HepG2 (cell line): ENCODE results near the gene NME8. TPM values are rescaled to one million over a fixed set of nuclear protein-coding genes. Genes with fewer than 3 reads are reported as not detected.

ENCODE experiments used
- ARNT2 ChIP-seq: sonication (generic); formaldehyde crosslinking; IDR thresholded peaks from 2 replicates; pipeline ENCODE4 v1.8.0; 2022; ENCODE audit warnings: mild to moderate bottlenecking, low read depth, missing genetic modification reagents, moderate library complexity
- CTCF ChIP-seq: sonication (generic); formaldehyde crosslinking; IDR thresholded peaks from 2 replicates; pipeline ENCODE4 v1.5.0; 2020; ENCODE audit warnings: mild to moderate bottlenecking, missing genetic modification reagents, moderate library complexity
- E2F5 ChIP-seq: sonication (generic); formaldehyde crosslinking; conservative IDR thresholded peaks from 2 replicates; pipeline ENCODE4 v1.4.0; 2020; ENCODE audit warnings: missing genetic modification reagents
- GZF1 ChIP-seq: sonication (generic); formaldehyde crosslinking; IDR thresholded peaks from 2 replicates; pipeline ENCODE4 v1.5.1; 2020; ENCODE audit warnings: mild to moderate bottlenecking, missing genetic modification reagents
- HDAC1 ChIP-seq: sonication (generic); formaldehyde crosslinking; IDR thresholded peaks from 2 replicates; pipeline ENCODE4 v1.5.1; 2020; ENCODE audit warnings: mild to moderate bottlenecking, missing genetic modification reagents
- ISX ChIP-seq: sonication (generic); formaldehyde crosslinking; conservative IDR thresholded peaks from 2 replicates; pipeline ENCODE4 v1.5.0; 2020; ENCODE audit warnings: missing genetic modification reagents
- MED8 ChIP-seq: sonication (generic); formaldehyde crosslinking; IDR thresholded peaks from 2 replicates; pipeline ENCODE4 v1.8.1; 2023; ENCODE audit warnings: mild to moderate bottlenecking, missing genetic modification reagents; ENCODE audit not compliant: insufficient replicate concordance
- MLX ChIP-seq: IDR thresholded peaks from 2 replicates; pipeline ENCODE4 v1.6.1; 2016
- PLSCR1 ChIP-seq: sonication (generic); formaldehyde crosslinking; IDR thresholded peaks from 2 replicates; pipeline ENCODE4 v1.5.0; 2020; ENCODE audit warnings: missing genetic modification reagents, mild to moderate bottlenecking, borderline replicate concordance
- RBFOX2 ChIP-seq: fragments of 200-400 bp; formaldehyde crosslinking; IDR thresholded peaks from 2 replicates; pipeline ENCODE4 v1.6.1; 2017; ENCODE audit warnings: low read depth, mild to moderate bottlenecking, low read length
- RORA ChIP-seq: sonication (generic); formaldehyde crosslinking; IDR thresholded peaks from 2 replicates; pipeline ENCODE4 v1.5.0; 2020; ENCODE audit warnings: mild to moderate bottlenecking, missing genetic modification reagents, moderate library complexity
- RXRA ChIP-seq: sonication (generic); formaldehyde crosslinking; IDR thresholded peaks from 2 replicates; pipeline ENCODE4 v1.5.1; 2020; ENCODE audit warnings: missing genetic modification reagents
- SCMH1 ChIP-seq: sonication (generic); formaldehyde crosslinking; IDR thresholded peaks from 2 replicates; pipeline ENCODE4 v1.9.0; 2021; ENCODE audit warnings: missing genetic modification reagents, mild to moderate bottlenecking, borderline replicate concordance
- ZFP1 ChIP-seq: IDR thresholded peaks from 2 replicates; pipeline ENCODE4 v1.6.1; 2016
- ZFP62 ChIP-seq: sonication (generic); formaldehyde crosslinking; IDR thresholded peaks from 2 replicates; pipeline ENCODE4 v1.4.0; 2020; ENCODE audit warnings: missing genetic modification reagents
- ZNF10 ChIP-seq: sonication (generic); formaldehyde crosslinking; IDR thresholded peaks from 2 replicates; pipeline ENCODE4 v1.4.0; 2020; ENCODE audit warnings: mild to moderate bottlenecking, low read depth, missing genetic modification reagents, borderline replicate concordance
- ZNF18 ChIP-seq: sonication (generic); formaldehyde crosslinking; IDR thresholded peaks from 2 replicates; pipeline ENCODE4 v1.8.0; 2022; ENCODE audit warnings: mild to moderate bottlenecking, missing genetic modification reagents; ENCODE audit not compliant: insufficient replicate concordance
- ZNF362 ChIP-seq: sonication (generic); formaldehyde crosslinking; IDR thresholded peaks from 2 replicates; pipeline ENCODE4 v1.4.0; 2020; ENCODE audit warnings: missing genetic modification reagents, mild to moderate bottlenecking, borderline replicate concordance
- ZNF557 ChIP-seq: sonication (generic); formaldehyde crosslinking; IDR thresholded peaks from 2 replicates; pipeline ENCODE4 v1.4.0; 2020; ENCODE audit warnings: missing genetic modification reagents
- ZNF558 ChIP-seq: sonication (generic); formaldehyde crosslinking; IDR thresholded peaks from 2 replicates; pipeline ENCODE4 v1.9.0; 2022; ENCODE audit warnings: mild to moderate bottlenecking, missing genetic modification reagents, borderline replicate concordance
- ZNF703 ChIP-seq: sonication (generic); formaldehyde crosslinking; IDR thresholded peaks from 2 replicates; pipeline ENCODE4 v1.5.1; 2020; ENCODE audit warnings: missing genetic modification reagents, mild to moderate bottlenecking, moderate library complexity, borderline replicate concordance
- ZSCAN22 ChIP-seq: sonication (generic); formaldehyde crosslinking; IDR thresholded peaks from 2 replicates; pipeline ENCODE4 v1.4.0; 2020; ENCODE audit warnings: mild to moderate bottlenecking, missing genetic modification reagents
- polyA plus RNA-seq, 8 experiments: library from polyadenylated mRNA; depleted of rRNA in 3 of 8; stranded (reverse) in 7 of 8; unstranded in 1 of 8; fragments of >200 nt; fragmentation: Illumina TruSeq in 4 of 8; extraction: Trizol in 4 of 8; gene quantifications; 2 replicates each; pipeline versions ENCODE4 v1.2.1 to v1.2.3, GENCODE V29; 2011 to 2016; ENCODE audit warnings: low read depth in 4 of 8, missing spikeins in 1 of 8, mixed read lengths in 1 of 8; ENCODE audit not compliant: insufficient read depth in 1 of 8
- total RNA-seq, 5 experiments: library from RNA; depleted of rRNA; stranded (reverse); fragments of >200 nt; fragmentation: Illumina TruSeq; extraction: Trizol; gene quantifications; 2 replicates each; pipeline ENCODE4 v1.2.3, GENCODE V29; 2016; ENCODE audit warnings: low read depth in 1 of 5

NME8 gene
- total and polyA plus RNA-seq, 2 of the 13 experiments (the other 11 are each of a cell fraction or from before 2014, with no cell fraction given): not detected

- no peak for TF ChIP-seq PLSCR1 (CRISPR knock-in tag)
- TF ChIP-seq ZNF558 (CRISPR knock-in tag): no peak
- TF ChIP-seq HDAC1: peak; percentile 39; the same call in 1 of the 2 replicates
- peak; percentile 27; the same call in 1 of the 2 replicates for TF ChIP-seq ZSCAN22 (CRISPR knock-in tag)
- TF ChIP-seq ISX (CRISPR knock-in tag): peak; percentile 89; the same call in 1 of the 2 replicates
- TF ChIP-seq ZNF703 (CRISPR knock-in tag): no peak; the same call in 1 of the 2 replicates
- TF ChIP-seq E2F5 (CRISPR knock-in tag): no peak
- TF ChIP-seq ARNT2 (CRISPR knock-in tag): no peak
- peak; percentile 13 for TF ChIP-seq MED8 (CRISPR knock-in tag)
- no peak for TF ChIP-seq SCMH1 (CRISPR knock-in tag)
- TF ChIP-seq CTCF: peak; percentile 61
- TF ChIP-seq MLX (CRISPR knock-in tag): no peak
- no peak for TF ChIP-seq GZF1 (CRISPR knock-in tag)
- TF ChIP-seq ZNF18: no peak
- TF ChIP-seq ZNF10 (CRISPR knock-in tag): no peak
- TF ChIP-seq ZFP62 (CRISPR knock-in tag): no peak
- 0 out of 2 replicates have a peak, but pooled peaks have one; percentile 27 for TF ChIP-seq RORA
- TF ChIP-seq ZNF557 (CRISPR knock-in tag): no peak
- no peak for TF ChIP-seq ZNF362 (CRISPR knock-in tag)
- TF ChIP-seq RXRA (CRISPR knock-in tag): peak; percentile 65
- TF ChIP-seq ZFP1 (CRISPR knock-in tag): no peak
- peak; percentile 97 for TF ChIP-seq RBFOX2
These were observed 72.7 kb downstream of the NME8 start (continued) for GRCh38 chr7:37920849-37921805.
